Choroid plexus epithelial cell (primary cell): ENCODE results near the gene MRPL16.
A peak's percentile ranks its signal among the peaks of the same experiment; 100 is the strongest.

Source experiments
- DNase-seq: peaks from one replicate; pipeline ENCODE4 v3.0.0-alpha.2; 2010; ENCODE audit warnings: low read depth
- H3K4me3 ChIP-seq: 2 replicates; pipeline ENCODE4 v1.5.1; 2011; ENCODE audit warnings: low read depth, mild to moderate bottlenecking, control low read depth, low read length, moderate library complexity
- TF ChIP-seq, protein P1 (sequence below): conservative IDR thresholded peaks from 2 replicates; pipeline ENCODE4 v1.5.1; 2011; ENCODE audit warnings: low read depth, mild to moderate bottlenecking, control low read depth, inconsistent platforms, low read length, moderate library complexity

The MRPL16 gene

DNA sequence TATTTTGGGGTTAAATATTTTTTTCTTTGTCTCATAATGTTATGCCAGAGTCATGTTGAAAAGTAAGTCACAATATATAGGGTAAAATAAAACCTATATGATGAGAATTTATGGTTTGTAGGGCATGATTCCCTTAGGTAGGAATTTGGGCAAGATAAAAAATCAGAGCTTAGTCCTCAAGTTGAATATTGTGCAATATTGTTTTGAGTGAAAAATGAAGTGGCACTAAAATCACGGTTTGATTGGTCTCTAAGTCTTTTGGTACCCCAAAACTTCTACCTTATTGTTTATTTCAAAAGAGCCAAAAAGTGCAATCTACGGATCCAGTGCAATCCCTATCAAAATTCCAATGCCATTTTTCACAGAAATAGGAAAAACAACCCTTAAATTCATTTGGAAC, 1.6 kb upstream of the MRPL16 start:
- no peak for DNase-seq
- TF ChIP-seq, protein P1, sequence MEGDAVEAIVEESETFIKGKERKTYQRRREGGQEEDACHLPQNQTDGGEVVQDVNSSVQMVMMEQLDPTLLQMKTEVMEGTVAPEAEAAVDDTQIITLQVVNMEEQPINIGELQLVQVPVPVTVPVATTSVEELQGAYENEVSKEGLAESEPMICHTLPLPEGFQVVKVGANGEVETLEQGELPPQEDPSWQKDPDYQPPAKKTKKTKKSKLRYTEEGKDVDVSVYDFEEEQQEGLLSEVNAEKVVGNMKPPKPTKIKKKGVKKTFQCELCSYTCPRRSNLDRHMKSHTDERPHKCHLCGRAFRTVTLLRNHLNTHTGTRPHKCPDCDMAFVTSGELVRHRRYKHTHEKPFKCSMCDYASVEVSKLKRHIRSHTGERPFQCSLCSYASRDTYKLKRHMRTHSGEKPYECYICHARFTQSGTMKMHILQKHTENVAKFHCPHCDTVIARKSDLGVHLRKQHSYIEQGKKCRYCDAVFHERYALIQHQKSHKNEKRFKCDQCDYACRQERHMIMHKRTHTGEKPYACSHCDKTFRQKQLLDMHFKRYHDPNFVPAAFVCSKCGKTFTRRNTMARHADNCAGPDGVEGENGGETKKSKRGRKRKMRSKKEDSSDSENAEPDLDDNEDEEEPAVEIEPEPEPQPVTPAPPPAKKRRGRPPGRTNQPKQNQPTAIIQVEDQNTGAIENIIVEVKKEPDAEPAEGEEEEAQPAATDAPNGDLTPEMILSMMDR, result no peak
- no peak overlapping the region for H3K4me3 ChIP-seq

DNA sequence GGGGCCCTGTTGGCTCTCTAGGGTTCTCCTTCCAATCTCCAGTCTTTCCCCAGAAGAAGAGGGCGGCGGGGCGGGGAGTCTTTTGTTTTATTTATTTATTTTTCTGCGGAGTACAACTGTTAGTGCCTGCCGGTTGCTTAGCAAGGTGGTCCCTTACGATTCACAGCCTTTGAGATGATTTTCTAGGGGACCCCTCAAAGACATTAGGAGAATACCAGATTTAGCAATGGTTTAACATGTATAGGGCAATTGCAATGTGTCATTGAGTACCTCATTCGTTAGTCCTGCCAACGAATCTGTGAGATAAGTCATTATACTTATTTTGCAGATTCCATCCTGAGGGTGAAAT, 307 bp upstream of the MRPL16 start:
- TF ChIP-seq, protein P1, result no peak
- H3K4me3 ChIP-seq, result peak overlapping the region; percentile 99
- DNase-seq, result no peak

GRCh38 chr11:59807047-59807610, 3.4 kb downstream of the MRPL16 start:
- no peak for DNase-seq
- no peak overlapping the region for H3K4me3 ChIP-seq
- TF ChIP-seq, protein P1, result no peak

- no peak for DNase-seq
- TF ChIP-seq, protein P1, result no peak
Measured at GRCh38 chr11:59804061-59804460, 6.5 kb downstream of the MRPL16 start.

DNA sequence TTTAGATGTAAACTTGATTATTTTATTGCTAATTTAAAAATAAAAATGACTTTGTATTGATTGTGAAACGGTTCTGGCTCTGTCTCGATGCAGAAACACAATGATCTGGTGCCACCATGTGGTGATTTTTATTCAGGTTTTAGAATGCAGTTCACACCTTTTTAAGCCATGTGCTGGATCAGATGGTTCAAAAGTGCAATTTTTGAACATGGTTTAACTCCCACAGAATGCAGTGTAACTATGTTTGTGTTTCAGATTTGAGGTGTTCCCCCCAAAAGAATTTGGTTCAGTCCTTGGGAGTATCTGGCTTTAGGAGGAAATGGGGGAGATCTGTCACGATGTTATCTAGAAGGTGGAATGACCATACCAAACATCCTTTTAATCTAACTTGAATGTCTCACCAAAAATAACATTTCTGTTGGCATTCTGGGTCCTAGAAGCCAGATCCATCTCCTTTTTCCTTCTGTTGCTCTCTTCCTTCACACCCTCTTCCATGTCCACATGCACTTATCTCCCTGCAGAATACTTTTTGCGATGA, 7.9 kb downstream of the MRPL16 start:
- TF ChIP-seq, protein P1, result peak; percentile 66
- peak; percentile 75 for DNase-seq
- no peak overlapping the region for H3K4me3 ChIP-seq

More at GRCh38 chr11:59804061-59804460, 6.5 kb downstream of the MRPL16 start:
- no peak overlapping the region for H3K4me3 ChIP-seq

DNA sequence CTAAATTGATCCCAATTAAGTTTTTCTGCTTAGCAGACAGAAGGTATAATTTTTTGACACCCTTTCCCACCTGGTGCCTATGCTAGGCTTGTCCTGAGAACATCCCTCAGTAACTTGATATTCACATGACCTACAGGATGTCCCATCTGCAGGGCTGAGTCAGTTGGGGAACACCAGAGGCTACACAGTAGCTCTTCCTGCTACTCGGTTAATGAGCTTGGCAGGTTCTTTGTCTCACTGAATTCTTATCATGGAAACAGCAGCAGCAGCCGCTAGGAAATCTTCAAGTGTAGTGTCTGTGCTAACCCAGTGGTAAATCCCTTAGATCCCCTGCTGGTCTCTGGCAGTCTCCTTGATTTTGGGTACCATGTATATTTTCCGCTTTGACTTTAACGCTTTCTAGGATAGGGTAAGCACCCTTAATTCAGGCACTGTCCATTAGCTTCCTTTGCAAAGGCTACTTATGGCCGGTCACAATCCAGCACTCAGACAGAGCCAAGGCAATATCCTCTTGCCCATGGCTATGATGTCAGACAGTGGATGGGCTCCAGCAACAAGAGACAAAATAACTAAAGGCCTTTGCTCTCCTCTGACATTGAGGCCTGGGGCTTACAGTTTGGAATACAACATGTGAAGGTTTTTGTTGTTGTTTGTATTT, 8.5 kb downstream of the MRPL16 start:
- TF ChIP-seq, protein P1, result no peak
- peak; percentile 37 for DNase-seq
- no peak overlapping the region for H3K4me3 ChIP-seq
